ENCODE measurements around the gene ERC2.
"Not testable (repeated sequence)": the region's sequence is repeated elsewhere in the genome, so short reads cannot be mapped to it uniquely, and the experiment has no call there.

ERC2 gene

GRCh38 chr3:56468184-56469106 is at the start of gene ERC2:
TSS of gene ERC2 (minus strand) at chr3:56468467.
- no peaks in the 10 kb centered on the region for H3K27me3 ChIP-seq (ENCODE audit: control insufficient read depth, insufficient read depth, low read length)
- no peak within 1 kb of the TSS for H3K27ac ChIP-seq (ENCODE audit: low read length)
- H3K9ac ChIP-seq (ENCODE audit: low read length) = peak within 1 kb of the TSS; percentile 53
- H3K9me3 ChIP-seq (ENCODE audit: control insufficient read depth, low read depth, low read length) = no peaks in the 10 kb centered on the region
- peak within 1 kb of the TSS; percentile 95 for H3K4me3 ChIP-seq (ENCODE audit: low read length)
- H3K36me3 ChIP-seq (ENCODE audit: control insufficient read depth, low read depth, low read length) = no peaks in the 10 kb centered on the region
- H3K4me1 ChIP-seq (ENCODE audit: control insufficient read depth, low read depth, low read length) = peaks cover 3% of the 10 kb centered on the region

- Histone ChIP-seq H3K4me3 (ENCODE audit: low read length) (no peak overlapping the region), H3K9ac (ENCODE audit: low read length) (no peak overlapping the region), H3K9me3 (ENCODE audit: control insufficient read depth, low read depth, low read length) (no peaks in the 10 kb centered on the region)
Measured at GRCh38 chr3:56502738-56503137, 34.5 kb upstream of the ERC2 start.

GRCh38 chr3:56496376-56496775 is 28.1 kb upstream of the ERC2 start:
- H3K36me3 ChIP-seq (ENCODE audit: control insufficient read depth, low read depth, low read length); H3K27me3 ChIP-seq (ENCODE audit: control insufficient read depth, insufficient read depth, low read length): not testable (repeated sequence)

More at GRCh38 chr3:56502738-56503137, 34.5 kb upstream of the ERC2 start:
- Histone ChIP-seq H3K4me1 (ENCODE audit: control insufficient read depth, low read depth, low read length) (no peaks in the 10 kb centered on the region), H3K36me3 (ENCODE audit: control insufficient read depth, low read depth, low read length) (no peaks in the 10 kb centered on the region), H3K27ac (ENCODE audit: low read length) (no peak overlapping the region), H3K27me3 (ENCODE audit: control insufficient read depth, insufficient read depth, low read length) (no peaks in the 10 kb centered on the region)

GRCh38 chr3:56494679-56495322 is 26.5 kb upstream of the ERC2 start:
- no peaks in the 10 kb centered on the region for H3K36me3 ChIP-seq (ENCODE audit: control insufficient read depth, low read depth, low read length)
- no peaks in the 10 kb centered on the region for H3K9me3 ChIP-seq (ENCODE audit: control insufficient read depth, low read depth, low read length)
- H3K4me1 ChIP-seq (ENCODE audit: control insufficient read depth, low read depth, low read length) = no peaks in the 10 kb centered on the region
- no peak overlapping the region for H3K4me3 ChIP-seq (ENCODE audit: low read length)
- no peak overlapping the region for H3K27ac ChIP-seq (ENCODE audit: low read length)
- H3K27me3 ChIP-seq (ENCODE audit: control insufficient read depth, insufficient read depth, low read length) = no peaks in the 10 kb centered on the region
- H3K9ac ChIP-seq (ENCODE audit: low read length) = no peak overlapping the region

More at GRCh38 chr3:56496376-56496775, 28.1 kb upstream of the ERC2 start:
- H3K9ac ChIP-seq (ENCODE audit: low read length); H3K27ac ChIP-seq (ENCODE audit: low read length); H3K4me3 ChIP-seq (ENCODE audit: low read length); H3K9me3 ChIP-seq (ENCODE audit: control insufficient read depth, low read depth, low read length); H3K4me1 ChIP-seq (ENCODE audit: control insufficient read depth, low read depth, low read length): not testable (repeated sequence)

GRCh38 chr3:56491566-56491965 is 23.3 kb upstream of the ERC2 start:
- no peaks in the 10 kb centered on the region for H3K4me1 ChIP-seq (ENCODE audit: control insufficient read depth, low read depth, low read length)
- H3K9ac ChIP-seq (ENCODE audit: low read length) = no peak overlapping the region
- H3K9me3 ChIP-seq (ENCODE audit: control insufficient read depth, low read depth, low read length) = no peaks in the 10 kb centered on the region
- H3K4me3 ChIP-seq (ENCODE audit: low read length) = no peak overlapping the region
- H3K36me3 ChIP-seq (ENCODE audit: control insufficient read depth, low read depth, low read length) = no peaks in the 10 kb centered on the region
- no peak overlapping the region for H3K27ac ChIP-seq (ENCODE audit: low read length)
- H3K27me3 ChIP-seq (ENCODE audit: control insufficient read depth, insufficient read depth, low read length) = no peaks in the 10 kb centered on the region

GRCh38 chr3:56488812-56489600 is 20.7 kb upstream of the ERC2 start:
- Histone ChIP-seq H3K9me3 (ENCODE audit: control insufficient read depth, low read depth, low read length) (no peaks in the 10 kb centered on the region), H3K9ac (ENCODE audit: low read length) (no peak overlapping the region), H3K27me3 (ENCODE audit: control insufficient read depth, insufficient read depth, low read length) (no peaks in the 10 kb centered on the region)

GRCh38 chr3:56484525-56485032 is 16.3 kb upstream of the ERC2 start:
- no peak overlapping the region for H3K9ac ChIP-seq (ENCODE audit: low read length)
- no peaks in the 10 kb centered on the region for H3K4me1 ChIP-seq (ENCODE audit: control insufficient read depth, low read depth, low read length)
- no peaks in the 10 kb centered on the region for H3K36me3 ChIP-seq (ENCODE audit: control insufficient read depth, low read depth, low read length)
- no peaks in the 10 kb centered on the region for H3K9me3 ChIP-seq (ENCODE audit: control insufficient read depth, low read depth, low read length)
- no peak overlapping the region for H3K27ac ChIP-seq (ENCODE audit: low read length)
- H3K4me3 ChIP-seq (ENCODE audit: low read length) = no peak overlapping the region
- no peaks in the 10 kb centered on the region for H3K27me3 ChIP-seq (ENCODE audit: control insufficient read depth, insufficient read depth, low read length)

More at GRCh38 chr3:56488812-56489600, 20.7 kb upstream of the ERC2 start:
- Histone ChIP-seq H3K4me3 (ENCODE audit: low read length) (no peak overlapping the region), H3K27ac (ENCODE audit: low read length) (no peak overlapping the region), H3K4me1 (ENCODE audit: control insufficient read depth, low read depth, low read length) (no peaks in the 10 kb centered on the region), H3K36me3 (ENCODE audit: control insufficient read depth, low read depth, low read length) (no peaks in the 10 kb centered on the region)

- Histone ChIP-seq H3K9ac (ENCODE audit: low read length) (no peak overlapping the region), H3K36me3 (ENCODE audit: control insufficient read depth, low read depth, low read length) (no peaks in the 10 kb centered on the region), H3K9me3 (ENCODE audit: control insufficient read depth, low read depth, low read length) (no peaks in the 10 kb centered on the region), H3K4me1 (ENCODE audit: control insufficient read depth, low read depth, low read length) (no peaks in the 10 kb centered on the region), H3K27me3 (ENCODE audit: control insufficient read depth, insufficient read depth, low read length) (no peaks in the 10 kb centered on the region), H3K4me3 (ENCODE audit: low read length) (no peak overlapping the region), H3K27ac (ENCODE audit: low read length) (no peak overlapping the region)
Measured at GRCh38 chr3:56484122-56484521, 15.9 kb upstream of the ERC2 start.

- no peaks in the 10 kb centered on the region for H3K9me3 ChIP-seq (ENCODE audit: control insufficient read depth, low read depth, low read length)
- H3K9ac ChIP-seq (ENCODE audit: low read length) = no peak overlapping the region
- H3K4me1 ChIP-seq (ENCODE audit: control insufficient read depth, low read depth, low read length) = peaks cover 8% of the 10 kb centered on the region
- no peaks in the 10 kb centered on the region for H3K36me3 ChIP-seq (ENCODE audit: control insufficient read depth, low read depth, low read length)
- H3K4me3 ChIP-seq (ENCODE audit: low read length) = no peak overlapping the region
- H3K27ac ChIP-seq (ENCODE audit: low read length) = no peak overlapping the region
- H3K27me3 ChIP-seq (ENCODE audit: control insufficient read depth, insufficient read depth, low read length) = no peaks in the 10 kb centered on the region
Measured at GRCh38 chr3:56477646-56478045, 9.4 kb upstream of the ERC2 start.

GRCh38 chr3:56476771-56477170 is 8.5 kb upstream of the ERC2 start:
- H3K9ac ChIP-seq (ENCODE audit: low read length) = no peak overlapping the region
- no peaks in the 10 kb centered on the region for H3K36me3 ChIP-seq (ENCODE audit: control insufficient read depth, low read depth, low read length)
- H3K27me3 ChIP-seq (ENCODE audit: control insufficient read depth, insufficient read depth, low read length) = no peaks in the 10 kb centered on the region
- H3K4me3 ChIP-seq (ENCODE audit: low read length) = no peak overlapping the region
- H3K4me1 ChIP-seq (ENCODE audit: control insufficient read depth, low read depth, low read length) = peaks cover 8% of the 10 kb centered on the region
- H3K27ac ChIP-seq (ENCODE audit: low read length) = no peak overlapping the region
- no peaks in the 10 kb centered on the region for H3K9me3 ChIP-seq (ENCODE audit: control insufficient read depth, low read depth, low read length)

- Histone ChIP-seq H3K27me3 (ENCODE audit: control insufficient read depth, insufficient read depth, low read length) (no peaks in the 10 kb centered on the region), H3K9me3 (ENCODE audit: control insufficient read depth, low read depth, low read length) (no peaks in the 10 kb centered on the region), H3K9ac (ENCODE audit: low read length) (no peak overlapping the region), H3K4me3 (ENCODE audit: low read length) (no peak overlapping the region), H3K36me3 (ENCODE audit: control insufficient read depth, low read depth, low read length) (no peaks in the 10 kb centered on the region), H3K4me1 (ENCODE audit: control insufficient read depth, low read depth, low read length) (peaks cover 4% of the 10 kb centered on the region), H3K27ac (ENCODE audit: low read length) (no peak overlapping the region)
Measured at GRCh38 chr3:56471771-56472170, 3.5 kb upstream of the ERC2 start.

Data from iPS-18a (cell line).